ENCODE measurements around the gene SCML2.
"Not testable (repeated sequence)": the region's sequence is repeated elsewhere in the genome, so short reads cannot be mapped to it uniquely, and the experiment has no call there.

Gene SCML2

GRCh38 chrX:18354369-18355223 is at the start of gene SCML2:
SCML2 (minus strand) TSS chrX:18354688; CDS start chrX:18334071, 20,617 bp downstream.
- DNase-seq (ENCODE audit: low read depth): no peak

- no peak for DNase-seq (ENCODE audit: low read depth)
These were observed 47.3 kb upstream of the SCML2 start for GRCh38 chrX:18401848-18402213.

GRCh38 chrX:18394477-18394876 is 40.0 kb upstream of the SCML2 start:
- DNase-seq (ENCODE audit: low read depth): no peak

GRCh38 chrX:18390941-18391538 is 36.6 kb upstream of the SCML2 start:
- peak; percentile 30 for DNase-seq (ENCODE audit: low read depth)

- no peak for DNase-seq (ENCODE audit: low read depth)
These were observed 35.5 kb upstream of the SCML2 start for GRCh38 chrX:18389966-18390365.

- no peak for DNase-seq (ENCODE audit: low read depth)
These were observed 23.3 kb upstream of the SCML2 start for GRCh38 chrX:18377796-18378195.

GRCh38 chrX:18375131-18375805 is 20.8 kb upstream of the SCML2 start:
- not testable (repeated sequence) for DNase-seq (ENCODE audit: low read depth)

- DNase-seq (ENCODE audit: low read depth): not testable (repeated sequence)
These were observed 14.6 kb upstream of the SCML2 start for GRCh38 chrX:18369096-18369495.

GRCh38 chrX:18368402-18368801 is 13.9 kb upstream of the SCML2 start:
- DNase-seq (ENCODE audit: low read depth): no peak

GRCh38 chrX:18360867-18361266 is 6.4 kb upstream of the SCML2 start:
- DNase-seq (ENCODE audit: low read depth): no peak

GRCh38 chrX:18353931-18354368 is 538 bp downstream of the SCML2 start:
- DNase-seq (ENCODE audit: low read depth): no peak

- DNase-seq (ENCODE audit: low read depth): no peak
These were observed 2.7 kb downstream of the SCML2 start for GRCh38 chrX:18351784-18352183.

- DNase-seq (ENCODE audit: low read depth): no peak
These were observed 6.4 kb downstream of the SCML2 start for GRCh38 chrX:18348047-18348446.

- no peak for DNase-seq (ENCODE audit: low read depth)
These were observed 45.1 kb downstream of the SCML2 start for GRCh38 chrX:18309401-18309800.

- no peak for DNase-seq (ENCODE audit: low read depth)
These were observed 57.2 kb downstream of the SCML2 start for GRCh38 chrX:18297251-18297650.

GRCh38 chrX:18294893-18295292 is 59.6 kb downstream of the SCML2 start:
- no peak for DNase-seq (ENCODE audit: low read depth)

GRCh38 chrX:18291006-18291545 is 63.4 kb downstream of the SCML2 start:
- DNase-seq (ENCODE audit: low read depth): no peak

- no peak for DNase-seq (ENCODE audit: low read depth)
These were observed 64.3 kb downstream of the SCML2 start for GRCh38 chrX:18290200-18290599.

GRCh38 chrX:18288716-18289115 is 65.8 kb downstream of the SCML2 start:
- DNase-seq (ENCODE audit: low read depth): no peak

GRCh38 chrX:18286322-18286831 is 68.1 kb downstream of the SCML2 start:
- no peak for DNase-seq (ENCODE audit: low read depth)

GRCh38 chrX:18278449-18278848 is 76.0 kb downstream of the SCML2 start:
- DNase-seq (ENCODE audit: low read depth): no peak

GRCh38 chrX:18272222-18272621 is 82.3 kb downstream of the SCML2 start:
- DNase-seq (ENCODE audit: low read depth): no peak
